ENCODE results near the gene NCOA3. TPM values are rescaled to one million over a fixed set of nuclear protein-coding genes. Genes with fewer than 3 reads are reported as not detected.

NCOA3 gene
- total RNA-seq, 1 experiment from 2014 or later = 30.2 TPM

- no peak for DNase-seq (ENCODE audit: low read depth)
- in situ Hi-C loops (cut with HindIII; ENCODE audit: low pct_unique_long_range_greater_than_20kb, low sequenced_read_pairs) = no loop called here
These were observed 137.2 kb downstream of the NCOA3 start for GRCh38 chr20:47638851-47639250.

- in situ Hi-C loops (cut with HindIII; ENCODE audit: low pct_unique_long_range_greater_than_20kb, low sequenced_read_pairs) = no loop called here
- no peak for DNase-seq (ENCODE audit: low read depth)
These were observed 140.4 kb downstream of the NCOA3 start for GRCh38 chr20:47642118-47642517.

GRCh38 chr20:47642624-47643023 is 140.9 kb downstream of the NCOA3 start:
- DNase-seq (ENCODE audit: low read depth) = no peak

GRCh38 chr20:47645632-47646031 is 143.9 kb downstream of the NCOA3 start:
- in situ Hi-C loops (cut with HindIII; ENCODE audit: low pct_unique_long_range_greater_than_20kb, low sequenced_read_pairs) = no loop called here
- no peak for DNase-seq (ENCODE audit: low read depth)

More at GRCh38 chr20:47642624-47643023, 140.9 kb downstream of the NCOA3 start:
- in situ Hi-C loops (cut with HindIII; ENCODE audit: low pct_unique_long_range_greater_than_20kb, low sequenced_read_pairs) = no loop called here

- no peak for DNase-seq (ENCODE audit: low read depth)
- in situ Hi-C loops (cut with HindIII; ENCODE audit: low pct_unique_long_range_greater_than_20kb, low sequenced_read_pairs) = no loop called here
These were observed 146.3 kb downstream of the NCOA3 start for GRCh38 chr20:47647994-47648393.

GRCh38 chr20:47648943-47649342 is 147.3 kb downstream of the NCOA3 start:
- DNase-seq (ENCODE audit: low read depth) = no peak
- in situ Hi-C loops (cut with HindIII; ENCODE audit: low pct_unique_long_range_greater_than_20kb, low sequenced_read_pairs) = no loop called here

- no peak for DNase-seq (ENCODE audit: low read depth)
- in situ Hi-C loops (cut with HindIII; ENCODE audit: low pct_unique_long_range_greater_than_20kb, low sequenced_read_pairs) = no loop called here
These were observed 150.6 kb downstream of the NCOA3 start for GRCh38 chr20:47652301-47652700.

- in situ Hi-C loops (cut with HindIII; ENCODE audit: low pct_unique_long_range_greater_than_20kb, low sequenced_read_pairs) = no loop called here
These were observed 151.1 kb downstream of the NCOA3 start for GRCh38 chr20:47652794-47653193.

GRCh38 chr20:47653869-47654268 is 152.2 kb downstream of the NCOA3 start:
- in situ Hi-C loops (cut with HindIII; ENCODE audit: low pct_unique_long_range_greater_than_20kb, low sequenced_read_pairs) = no loop called here
- DNase-seq (ENCODE audit: low read depth) = no peak

More at GRCh38 chr20:47652794-47653193, 151.1 kb downstream of the NCOA3 start:
- no peak for DNase-seq (ENCODE audit: low read depth)

- in situ Hi-C loops (cut with HindIII; ENCODE audit: low pct_unique_long_range_greater_than_20kb, low sequenced_read_pairs) = no loop called here
- no peak for DNase-seq (ENCODE audit: low read depth)
These were observed 152.7 kb downstream of the NCOA3 start for GRCh38 chr20:47654370-47654769.

GRCh38 chr20:47655635-47656034 is 153.9 kb downstream of the NCOA3 start:
- in situ Hi-C loops (cut with HindIII; ENCODE audit: low pct_unique_long_range_greater_than_20kb, low sequenced_read_pairs) = no loop called here

GRCh38 chr20:47656318-47656717 is 154.6 kb downstream of the NCOA3 start:
- in situ Hi-C loops (cut with HindIII; ENCODE audit: low pct_unique_long_range_greater_than_20kb, low sequenced_read_pairs) = no loop called here
- no peak for DNase-seq (ENCODE audit: low read depth)

More at GRCh38 chr20:47655635-47656034, 153.9 kb downstream of the NCOA3 start:
- no peak for DNase-seq (ENCODE audit: low read depth)

- DNase-seq (ENCODE audit: low read depth) = no peak
- in situ Hi-C loops (cut with HindIII; ENCODE audit: low pct_unique_long_range_greater_than_20kb, low sequenced_read_pairs) = no loop called here
These were observed 158.4 kb downstream of the NCOA3 start for GRCh38 chr20:47659904-47660601.

GRCh38 chr20:47660602-47660905 is 158.9 kb downstream of the NCOA3 start:
- DNase-seq (ENCODE audit: low read depth) = no peak
- in situ Hi-C loops (cut with HindIII; ENCODE audit: low pct_unique_long_range_greater_than_20kb, low sequenced_read_pairs) = no loop called here

- no peak for DNase-seq (ENCODE audit: low read depth)
- in situ Hi-C loops (cut with HindIII; ENCODE audit: low pct_unique_long_range_greater_than_20kb, low sequenced_read_pairs) = no loop called here
These were observed 159.5 kb downstream of the NCOA3 start for GRCh38 chr20:47660983-47661700.

- no peak for DNase-seq (ENCODE audit: low read depth)
- in situ Hi-C loops (cut with HindIII; ENCODE audit: low pct_unique_long_range_greater_than_20kb, low sequenced_read_pairs) = no loop called here
These were observed 160.0 kb downstream of the NCOA3 start for GRCh38 chr20:47661714-47662113.

- DNase-seq (ENCODE audit: low read depth) = no peak
These were observed 161.0 kb downstream of the NCOA3 start for GRCh38 chr20:47662483-47663353.

GRCh38 chr20:47663354-47664067 is 161.8 kb downstream of the NCOA3 start:
- DNase-seq (ENCODE audit: low read depth) = peak; percentile 77
- in situ Hi-C loops (cut with HindIII; ENCODE audit: low pct_unique_long_range_greater_than_20kb, low sequenced_read_pairs) = no loop called here

More at GRCh38 chr20:47662483-47663353, 161.0 kb downstream of the NCOA3 start:
- in situ Hi-C loops (cut with HindIII; ENCODE audit: low pct_unique_long_range_greater_than_20kb, low sequenced_read_pairs) = no loop called here
